ENCODE data around the gene CFL1.

Gene CFL1

GRCh38 chr11:65869643-65870306 lies 11.8 kb upstream of the CFL1 start:
- DNase-seq = no peak

GRCh38 chr11:65868907-65869306 lies 10.9 kb upstream of the CFL1 start:
- DNase-seq = no peak

- DNase-seq = no peak
Measured at GRCh38 chr11:65868076-65868667, 10.2 kb upstream of the CFL1 start.

- no peak for DNase-seq
Measured at GRCh38 chr11:65867284-65868071, 9.5 kb upstream of the CFL1 start.

- DNase-seq = no peak
Measured at GRCh38 chr11:65866509-65867283, 8.7 kb upstream of the CFL1 start.

GRCh38 chr11:65865550-65866172 lies 7.7 kb upstream of the CFL1 start:
- no peak for DNase-seq

- no peak for DNase-seq
Measured at GRCh38 chr11:65864706-65865471, 6.9 kb upstream of the CFL1 start.

- DNase-seq = no peak
Measured at GRCh38 chr11:65863889-65864705, 6.1 kb upstream of the CFL1 start.

GRCh38 chr11:65862941-65863888 lies 5.2 kb upstream of the CFL1 start:
- no peak for DNase-seq

GRCh38 chr11:65862191-65862735 lies 4.3 kb upstream of the CFL1 start:
- no peak for DNase-seq

GRCh38 chr11:65861533-65862183 lies 3.7 kb upstream of the CFL1 start:
- no peak for DNase-seq

- DNase-seq = no peak
Measured at GRCh38 chr11:65861165-65861505, 3.2 kb upstream of the CFL1 start.

- peak; percentile 95 for DNase-seq
Measured at GRCh38 chr11:65860278-65861164, 2.5 kb upstream of the CFL1 start, which contains the start of gene MUS81. Gene MUS81, plus strand, starts transcription at chr11:65860433. Its CDS starts 321 bp downstream, at chr11:65860754.

GRCh38 chr11:65859812-65860277 lies 1.9 kb upstream of the CFL1 start:
- no peak for DNase-seq

- DNase-seq = peak; percentile 98
Measured at GRCh38 chr11:65859095-65859811, 1.3 kb upstream of the CFL1 start.

GRCh38 chr11:65858681-65859087 lies 704 bp upstream of the CFL1 start:
- DNase-seq = no peak

- no peak for DNase-seq
Measured at GRCh38 chr11:65857500-65857852, 504 bp downstream of the CFL1 start.
